Neural cell (in vitro differentiated cells): ENCODE data around the gene OS9. TPM values are rescaled to one million over a fixed set of nuclear protein-coding genes. Genes with fewer than 3 reads are reported as not detected.

Experiments
- H2AFZ ChIP-seq: fragments of 200-600, 300-800 bp; sonication (generic), shearing (Covaris generic); 2 replicates; pipeline ENCODE4 v1.6.0; 2014; ENCODE audit warnings: low read depth, mild to moderate bottlenecking, antibody characterized with exemption, low read length, moderate library complexity
- H3F3A ChIP-seq: fragments of 200-600 bp; shearing (Covaris generic); 2 replicates; pipeline ENCODE4 v1.6.1; 2016; ENCODE audit warnings: mild to moderate bottlenecking, moderate library complexity, mixed read lengths, antibody characterized with exemption, low read length; ENCODE audit not compliant: insufficient read depth, poor library complexity, severe bottlenecking
- H3K27ac ChIP-seq: fragments of 200-600, 300-800 bp; sonication (generic), shearing (Covaris generic); 2 replicates; pipeline ENCODE4 v1.5.1; 2014; ENCODE audit warnings: mild to moderate bottlenecking, low read length, moderate library complexity
- H3K27me3 ChIP-seq: fragments of 300-800, 200-600 bp; sonication (generic), shearing (Covaris generic); 2 replicates; pipeline ENCODE4 v1.6.0; 2014; ENCODE audit warnings: mild to moderate bottlenecking, low read depth, low read length, moderate library complexity; ENCODE audit not compliant: insufficient read depth
- H3K36me3 ChIP-seq: fragments of 300-800, 200-600 bp; sonication (generic), shearing (Covaris generic); 2 replicates; pipeline ENCODE4 v1.5.1; 2014; ENCODE audit warnings: mild to moderate bottlenecking, antibody characterized with exemption, low read length, moderate library complexity; ENCODE audit not compliant: insufficient read depth
- H3K4me2 ChIP-seq: fragments of 300-800, 200-600 bp; sonication (generic), shearing (Covaris generic); 2 replicates; pipeline ENCODE4 v1.6.0; 2014; ENCODE audit warnings: mild to moderate bottlenecking, low read length
- H3K4me3 ChIP-seq: fragments of 300-800, 200-600 bp; sonication (generic), shearing (Covaris generic); 2 replicates; pipeline ENCODE4 v1.5.1; 2014; ENCODE audit warnings: mild to moderate bottlenecking, low read length, moderate library complexity
- H3K79me2 ChIP-seq: fragments of 200-600 bp; shearing (Covaris generic); replicated peaks from 2 replicates; pipeline ENCODE4 v1.6.0; 2014; ENCODE audit warnings: mild to moderate bottlenecking, low read length, moderate library complexity; ENCODE audit not compliant: insufficient read depth
- H3K9ac ChIP-seq: fragments of 300-800, 200-600 bp; sonication (generic), shearing (Covaris generic); 2 replicates; pipeline ENCODE4 v1.6.1; 2016; ENCODE audit warnings: mild to moderate bottlenecking, low read length, mixed read lengths
- H3K9me2 ChIP-seq: fragments of 200-600 bp; shearing (Covaris generic); 2 replicates; pipeline ENCODE4 v1.6.1; 2016; ENCODE audit warnings: mild to moderate bottlenecking, low read length, mixed read lengths; ENCODE audit not compliant: insufficient read depth
- H3K9me3 ChIP-seq: fragments of 200-600, 300-800 bp; sonication (generic), shearing (Covaris generic); 2 replicates; pipeline ENCODE4 v1.6.1; 2016; ENCODE audit warnings: mild to moderate bottlenecking, mixed run types, low read length, moderate library complexity, mixed read lengths
- H4K20me1 ChIP-seq: fragments of 200-600 bp; shearing (Covaris generic); 2 replicates; pipeline ENCODE4 v1.6.1; 2016; ENCODE audit warnings: mild to moderate bottlenecking, mixed run types; ENCODE audit not compliant: insufficient read depth
- CTCF ChIP-seq: fragments of 450-650 bp; IDR thresholded peaks from 2 replicates; pipeline ENCODE4 v1.5.1; 2014; ENCODE audit warnings: antibody characterized with exemption, mild to moderate bottlenecking, moderate library complexity; ENCODE audit not compliant: poor library complexity, severe bottlenecking
- EP300 ChIP-seq: fragments of 450-650 bp; conservative IDR thresholded peaks from 2 replicates; pipeline ENCODE4 v1.6.1; 2014; ENCODE audit warnings: antibody characterized with exemption, mild to moderate bottlenecking, moderate library complexity; ENCODE audit not compliant: poor library complexity, severe bottlenecking
- EZH2 ChIP-seq: fragments of 200-600, 300-800 bp; shearing (Covaris generic), sonication (generic); IDR thresholded peaks from 2 replicates; pipeline ENCODE4 v1.6.1; 2014; ENCODE audit warnings: antibody characterized with exemption, low read length, borderline replicate concordance, mild to moderate bottlenecking; ENCODE audit not compliant: insufficient read depth, poor library complexity, severe bottlenecking
- MXI1 ChIP-seq: fragments of 450-650 bp; conservative IDR thresholded peaks from 2 replicates; pipeline ENCODE4 v1.6.1; 2014; ENCODE audit warnings: antibody characterized with exemption, mild to moderate bottlenecking; ENCODE audit not compliant: poor library complexity, severe bottlenecking
- POLR2AphosphoS5 ChIP-seq: IDR thresholded peaks from 2 replicates; pipeline ENCODE4 v1.6.1; 2012
- RAD21 ChIP-seq: fragments of 450-650 bp; conservative IDR thresholded peaks from 2 replicates; pipeline ENCODE4 v1.6.1; 2014; ENCODE audit warnings: antibody characterized with exemption, mild to moderate bottlenecking, moderate library complexity
- REST ChIP-seq: IDR thresholded peaks from 2 replicates; pipeline ENCODE4 v1.6.1; 2012; ENCODE audit warnings: borderline replicate concordance
- SMC3 ChIP-seq: fragments of 450-650 bp; conservative IDR thresholded peaks from 2 replicates; pipeline ENCODE4 v1.6.1; 2014; ENCODE audit warnings: antibody characterized with exemption, mild to moderate bottlenecking, moderate library complexity; ENCODE audit not compliant: poor library complexity
- TAF1 ChIP-seq: IDR thresholded peaks from 2 replicates; pipeline ENCODE4 v1.6.1; 2012; ENCODE audit warnings: low read depth
- polyA plus RNA-seq: library from polyadenylated mRNA; depleted of rRNA; stranded (reverse); fragments of >200 nt; gene quantifications from 2 replicates; pipeline ENCODE4 v1.2.3, GENCODE V29; 2014

Gene OS9
- polyA plus RNA-seq, 1 donor from 2014 or later: 248 TPM

- peak overlapping the region; percentile 90 for H3K4me2 ChIP-seq
- peak overlapping the region; percentile 88 for H3K4me3 ChIP-seq
- no peaks in the 10 kb centered on the region for H3K79me2 ChIP-seq
- H4K20me1 ChIP-seq: peaks cover 20% of the 10 kb centered on the region
- H3K27me3 ChIP-seq: peaks cover 45% of the 10 kb centered on the region
- no peak overlapping the region for H2AFZ ChIP-seq
- H3K9me2 ChIP-seq: no peaks in the 10 kb centered on the region
- H3K9ac ChIP-seq: peak overlapping the region; percentile 95
- no peaks in the 10 kb centered on the region for H3K9me3 ChIP-seq
- no peak for TF ChIP-seq EZH2
- TF ChIP-seq TAF1: no peak
- TF ChIP-seq EP300: no peak
- TF ChIP-seq SMC3: peak; percentile 43
- peak; percentile 61 for TF ChIP-seq RAD21
- TF ChIP-seq MXI1: no peak
- no peak for TF ChIP-seq REST
- TF ChIP-seq CTCF: peak; percentile 64
- no peak for TF ChIP-seq POLR2AphosphoS5
- H3K36me3 ChIP-seq: peaks cover 16% of the 10 kb centered on the region
- no peaks in the 10 kb centered on the region for H3F3A ChIP-seq
- H3K27ac ChIP-seq: no peak overlapping the region
Observed at GRCh38 chr12:57735952-57736740, 42.2 kb downstream of the OS9 start.

GRCh38 chr12:57736741-57737466, 43.0 kb downstream of the OS9 start:
- Histone ChIP-seq H3K4me3 (peak overlapping the region; percentile 88), H3K27ac (no peak overlapping the region), H3F3A (no peaks in the 10 kb centered on the region), H3K9me3 (no peaks in the 10 kb centered on the region), H3K9ac (peak overlapping the region; percentile 95), H4K20me1 (peaks cover 20% of the 10 kb centered on the region), H3K79me2 (no peaks in the 10 kb centered on the region), H3K4me2 (peak overlapping the region; percentile 90), H2AFZ (no peak overlapping the region), H3K27me3 (peaks cover 39% of the 10 kb centered on the region), H3K9me2 (no peaks in the 10 kb centered on the region), H3K36me3 (peaks cover 16% of the 10 kb centered on the region)
- TF ChIP-seq EZH2: no peak
- TF ChIP-seq TAF1: no peak
- TF ChIP-seq SMC3: no peak
- no peak for TF ChIP-seq EP300
- no peak for TF ChIP-seq REST
- no peak for TF ChIP-seq RAD21
- TF ChIP-seq CTCF: no peak
- no peak for TF ChIP-seq MXI1
